Lung (tissue), 12 donors: Measurements from ENCODE around the gene CCDC149. TPM values are rescaled to one million over a fixed set of nuclear protein-coding genes. Genes with fewer than 3 reads are reported as not detected.
A peak's percentile ranks its signal among the peaks of the same experiment; 100 is the strongest.

Experiments
- ATAC-seq: fragments of 200-7000 bp; cut with Tn5 transposase; one replicate; pipeline ENCODE4 v1.9.1; 2020; ENCODE audit warnings: moderate number of reproducible peaks; ENCODE audit not compliant: insufficient read depth, low FRiP score
- DNase-seq, 3 donors: peaks; one replicate each; pipeline ENCODE4 v3.0.0-alpha.2; 2013 to 2017
- H3K27ac ChIP-seq, 2 donors: one replicate each; pipeline ENCODE4 v1.5.1; 2013; ENCODE audit warnings: mild to moderate bottlenecking in 2 of 2, moderate library complexity in 2 of 2, control low read depth in 1 of 2, inconsistent platforms in 1 of 2, low read depth in 1 of 2, low read length in 1 of 2
- H3K27me3 ChIP-seq, 3 donors: one replicate each; pipeline ENCODE4 v1.5.1; 2013; ENCODE audit warnings: low read length in 2 of 3; ENCODE audit not compliant: control insufficient read depth in 3 of 3, insufficient read depth in 3 of 3
- H3K36me3 ChIP-seq, 4 donors: one replicate each; pipeline ENCODE4 v1.5.1; 2013; ENCODE audit warnings: low read length in 4 of 4, mild to moderate bottlenecking in 1 of 4, moderate library complexity in 1 of 4; ENCODE audit not compliant: control insufficient read depth in 4 of 4, insufficient read depth in 4 of 4
- H3K4me1 ChIP-seq, 5 donors: one replicate each; pipeline ENCODE4 v1.5.1; 2013; ENCODE audit warnings: low read length in 5 of 5, mild to moderate bottlenecking in 2 of 5, moderate library complexity in 1 of 5; ENCODE audit not compliant: control insufficient read depth in 5 of 5, insufficient read depth in 5 of 5
- H3K4me3 ChIP-seq: one replicate; pipeline ENCODE4 v1.5.1; 2013; ENCODE audit warnings: mild to moderate bottlenecking, control low read depth, moderate library complexity
- H3K9ac ChIP-seq, 2 donors: one replicate each; pipeline ENCODE4 v1.5.1; 2013; ENCODE audit warnings: low read length in 2 of 2, control low read depth in 1 of 2; ENCODE audit not compliant: insufficient read depth in 1 of 2
- H3K9me3 ChIP-seq, 4 donors: one replicate each; pipeline ENCODE4 v1.5.1; 2013; ENCODE audit warnings: low read length in 3 of 4, mild to moderate bottlenecking in 1 of 4, moderate library complexity in 1 of 4; ENCODE audit not compliant: control insufficient read depth in 4 of 4, insufficient read depth in 3 of 4
- CTCF ChIP-seq: IDR thresholded peaks from 2 replicates; pipeline ENCODE4 v1.5.1; 2012; ENCODE audit warnings: mild to moderate bottlenecking; ENCODE audit errors: control extremely low read depth, extremely low read depth
- WGBS, 2 donors: extraction: QIAGEN DNeasy Blood & Tissue Kit; methylation state at CpG; one replicate each; pipeline ENCODE4 v1.1.7; 2013; 5-methylcytosine and 5-hydroxymethylcytosine counted together
- polyA plus RNA-seq, 2 donors: library from polyadenylated mRNA; stranded (reverse); fragments of 200-250 nt; gene quantifications; one replicate each; pipeline ENCODE4 v1.2.1, GENCODE V29; 2013
- total RNA-seq, 2 donors: library from RNA; depleted of rRNA in 1 of 2; stranded (reverse); fragments of >200 nt in 1 of 2; gene quantifications; one replicate each; pipeline ENCODE4 v1.2.1, GENCODE V29; 2014 to 2021
- donor health status: control.
- donor health status: control.
- donor health status: Bipolar disorder and iron deficiency.
- donor health status: healthy.
- donor health status: DM: yes; HTN: yes; CAD: no.

The CCDC149 gene
- total and polyA plus RNA-seq, 4 donors = 8.6 to 21.4 (median 17.1) TPM

GRCh38 chr4:24840826-24841543 lies 71.9 kb downstream of the CCDC149 start:
- Histone ChIP-seq H3K36me3 (peaks cover 0 to 14% (median 7%) of the 10 kb centered on the region in 4 donors), H3K27me3 (no peaks in the 10 kb centered on the region), H3K27ac (no peak overlapping the region), H3K9me3 (peaks cover 0 to 3% (median under 1%) of the 10 kb centered on the region in 4 donors), H3K4me1 (peaks cover 0 to 19% (median 7%) of the 10 kb centered on the region in 5 donors), H3K4me3 (no peak overlapping the region), H3K9ac (no peak overlapping the region)
- ATAC-seq = no peak
- DNase-seq = peak; percentile 27 to 91 (median 79)
- TF ChIP-seq CTCF = no peak
- WGBS, 2 donors = 66 to 76% methylated on average over 3 of the region's 3 CpGs

- Histone ChIP-seq H3K36me3 (peaks cover 0 to 14% (median 7%) of the 10 kb centered on the region in 4 donors), H3K9ac (no peak overlapping the region), H3K27ac (no peak overlapping the region), H3K4me1 (peaks cover 0 to 19% (median 7%) of the 10 kb centered on the region in 5 donors), H3K9me3 (peaks cover 0 to 3% (median under 1%) of the 10 kb centered on the region in 4 donors), H3K4me3 (no peak overlapping the region), H3K27me3 (no peaks in the 10 kb centered on the region)
- no peak for DNase-seq
- no peak for TF ChIP-seq CTCF
- no peak for ATAC-seq
- 79 to 83% methylated on average over 5 of the region's 5 CpGs for WGBS, 2 donors
Measured at GRCh38 chr4:24840362-24840761, 72.5 kb downstream of the CCDC149 start.

- Histone ChIP-seq H3K4me3 (no peak overlapping the region), H3K4me1 (peaks cover 0 to 28% (median 4%) of the 10 kb centered on the region in 5 donors), H3K27ac (no peak overlapping the region), H3K27me3 (no peaks in the 10 kb centered on the region), H3K9ac (no peak overlapping the region), H3K36me3 (peaks cover 5 to 14% (median 11%) of the 10 kb centered on the region in 4 donors), H3K9me3 (peaks cover 0 to 3% (median under 1%) of the 10 kb centered on the region in 4 donors)
- DNase-seq (no peak), ATAC-seq (no peak)
- no peak for TF ChIP-seq CTCF
- 76 to 80% methylated on average over 5 of the region's 5 CpGs for WGBS, 2 donors
Measured at GRCh38 chr4:24837781-24838180, 75.1 kb downstream of the CCDC149 start.
